K562 (cell line): ENCODE measurements around the gene CNTF. TPM values are rescaled to one million over a fixed set of nuclear protein-coding genes. Genes with fewer than 3 reads are reported as not detected.

Experiments
- ASH1L ChIP-seq: fragments of 450-650 bp; IDR thresholded peaks from 2 replicates; pipeline ENCODE4 v1.6.1; 2018; ENCODE audit warnings: borderline replicate concordance, mild to moderate bottlenecking, low read depth; ENCODE audit not compliant: partially characterized antibody
- DNMT1 ChIP-seq: fragments of 450-650 bp; IDR thresholded peaks from 2 replicates; pipeline ENCODE4 v1.6.1; 2016; ENCODE audit warnings: antibody characterized with exemption, mild to moderate bottlenecking
- EGR1 ChIP-seq: fragments of 450-650 bp; conservative IDR thresholded peaks from 2 replicates; pipeline ENCODE4 v1.6.1; 2017; ENCODE audit warnings: mild to moderate bottlenecking
- ESRRB ChIP-seq: fragments of 250-450 bp; sonication (Bioruptor Pico); IDR thresholded peaks from 2 replicates; pipeline ENCODE4 v1.5.0; 2020; ENCODE audit warnings: mild to moderate bottlenecking, moderate library complexity, borderline replicate concordance
- FOXJ3 ChIP-seq: sonication (generic); formaldehyde crosslinking; IDR thresholded peaks from 2 replicates; pipeline ENCODE4 v1.4.0; 2020; ENCODE audit warnings: mild to moderate bottlenecking, missing genetic modification reagents
- FOXK2 ChIP-seq, 2 experiments: fragments of 450-650 bp; IDR thresholded peaks in 1 of 2; conservative IDR thresholded peaks in 1 of 2; 2 replicates each; pipeline ENCODE4 v1.6.1; 2016; ENCODE audit warnings: low read depth in 2 of 2, mild to moderate bottlenecking in 1 of 2
- HNRNPUL1 ChIP-seq: fragments of 200-400 bp; formaldehyde crosslinking; IDR thresholded peaks from 2 replicates; pipeline ENCODE4 v1.6.1; 2017; ENCODE audit warnings: low read length
- ILF3 ChIP-seq: fragments of 450-650 bp; IDR thresholded peaks from 2 replicates; pipeline ENCODE4 v1.6.1; 2018; ENCODE audit warnings: antibody characterized with exemption, mild to moderate bottlenecking, moderate library complexity, borderline replicate concordance
- MNT ChIP-seq, 2 experiments: fragments of 450-650 bp; conservative IDR thresholded peaks; 2 replicates each; pipeline ENCODE4 v1.6.1; 2017; ENCODE audit warnings: mild to moderate bottlenecking in 2 of 2, moderate library complexity in 2 of 2
- NFRKB ChIP-seq: fragments of 450-650 bp; IDR thresholded peaks from 2 replicates; pipeline ENCODE4 v1.6.1; 2016; ENCODE audit warnings: low read depth
- NR4A1 ChIP-seq, 2 experiments: fragments of 250-450 bp in 1 of 2; fragments of 450-650 bp in 1 of 2; sonication (Bioruptor Pico) in 1 of 2; IDR thresholded peaks; 2 replicates each; pipeline versions ENCODE4 v1.4.0 to v1.6.1; 2016 to 2020; ENCODE audit warnings: mild to moderate bottlenecking in 2 of 2, missing compliant biosample characterization in 1 of 2, missing genetic modification characterization in 1 of 2, moderate library complexity in 1 of 2
- SMAD1 ChIP-seq: fragments of 150-350 bp; IDR thresholded peaks from 2 replicates; pipeline ENCODE4 v1.6.1; 2014; ENCODE audit warnings: low read length, low read depth; ENCODE audit not compliant: partially characterized antibody
- SUPT5H ChIP-seq: fragments of 450-650 bp; IDR thresholded peaks from 2 replicates; pipeline ENCODE4 v1.6.1; 2016
- ZBTB8A ChIP-seq: fragments of 450-650 bp; IDR thresholded peaks from 2 replicates; pipeline ENCODE4 v1.6.1; 2018; ENCODE audit warnings: mild to moderate bottlenecking, moderate library complexity; ENCODE audit not compliant: partially characterized antibody
- ZFPM2 ChIP-seq: fragments of 250-450 bp; sonication (Bioruptor Pico); IDR thresholded peaks from 2 replicates; pipeline ENCODE4 v1.5.1; 2022; ENCODE audit warnings: mild to moderate bottlenecking
- ZNF175 ChIP-seq: fragments of 200-800 bp; sonication (Bioruptor generic); IDR thresholded peaks from 2 replicates; pipeline ENCODE4 v1.6.1; 2016; ENCODE audit warnings: low read depth, mild to moderate bottlenecking, missing genetic modification characterization, missing compliant biosample characterization
- ZNF263 ChIP-seq: sonication (generic); formaldehyde crosslinking; IDR thresholded peaks from 2 replicates; pipeline ENCODE4 v1.8.0; 2022; ENCODE audit warnings: mild to moderate bottlenecking, missing genetic modification reagents, borderline replicate concordance
- ZNF717 ChIP-seq: fragments of 250-450 bp; sonication (Bioruptor Pico); IDR thresholded peaks from 2 replicates; pipeline ENCODE4 v1.5.0; 2021
- ZNF780A ChIP-seq: fragments of 250-450 bp; sonication (Bioruptor Pico); IDR thresholded peaks from 2 replicates; pipeline ENCODE4 v1.5.0; 2021; ENCODE audit warnings: mild to moderate bottlenecking
- ZSCAN32 ChIP-seq: fragments of 450-650 bp; formaldehyde crosslinking; IDR thresholded peaks from 2 replicates; pipeline ENCODE4 v1.4.0; 2020; ENCODE audit warnings: mild to moderate bottlenecking, moderate library complexity
- ZZZ3 ChIP-seq: fragments of 450-650 bp; IDR thresholded peaks from 2 replicates; pipeline ENCODE4 v1.6.1; 2016; ENCODE audit warnings: antibody characterized with exemption, mild to moderate bottlenecking, moderate library complexity
- polyA plus RNA-seq, 8 experiments: library from polyadenylated mRNA; depleted of rRNA in 4 of 8; stranded (reverse) in 5 of 8; unstranded in 3 of 8; fragments of >200 nt; fragmentation: Nextera tagmentation in 2 of 8; fragmentation: Illumina TruSeq in 1 of 8; extraction: Ambion mirVana in 2 of 8; extraction: Trizol in 1 of 8; gene quantifications; 2 replicates each; pipeline versions ENCODE4 v1.2.1 to v1.2.3, GENCODE V29; 2011 to 2014; ENCODE audit warnings: inconsistent platforms in 1 of 8, missing spikeins in 1 of 8
- total RNA-seq, 7 experiments: library from RNA; depleted of rRNA in 6 of 7; stranded (reverse); fragments of >200 nt in 6 of 7; fragmentation: Illumina TruSeq in 2 of 7; extraction: Trizol in 2 of 7; gene quantifications; 2 replicates each; pipeline versions ENCODE4 v1.2.1 to v1.2.3, GENCODE V29; 2011 to 2021; ENCODE audit warnings: low replicate concordance in 1 of 7
- TF ChIP-seq, protein P1 (sequence below), 2 experiments: fragments of 450-650 bp in 1 of 2; sonication (generic) in 1 of 2; formaldehyde crosslinking in 1 of 2; IDR thresholded peaks in 1 of 2; conservative IDR thresholded peaks in 1 of 2; 2 replicates each; pipeline versions ENCODE4 v1.6.1 to v1.8.1; 2016 to 2023; ENCODE audit warnings: mild to moderate bottlenecking in 2 of 2, moderate library complexity in 2 of 2, inconsistent platforms in 1 of 2, missing genetic modification reagents in 1 of 2
- TF ChIP-seq, protein P2 (sequence below): fragments of 250-450 bp; sonication (Bioruptor Pico); IDR thresholded peaks from 2 replicates; pipeline ENCODE4 v1.8.0; 2022; ENCODE audit warnings: moderate library complexity, mild to moderate bottlenecking, inconsistent platforms
- TF ChIP-seq, protein P3 (sequence below): conservative IDR thresholded peaks from 2 replicates; pipeline ENCODE4 v1.6.1; 2011; ENCODE audit warnings: low read depth, mild to moderate bottlenecking, low read length; ENCODE audit not compliant: control insufficient read depth

The CNTF gene
- total and polyA plus RNA-seq, 9 of the 15 experiments (the other 6 are each of a cell fraction or from before 2014, with no cell fraction given) = 0.17 to 5.0 (median 2.3) TPM

- TF ChIP-seq, protein P1, sequence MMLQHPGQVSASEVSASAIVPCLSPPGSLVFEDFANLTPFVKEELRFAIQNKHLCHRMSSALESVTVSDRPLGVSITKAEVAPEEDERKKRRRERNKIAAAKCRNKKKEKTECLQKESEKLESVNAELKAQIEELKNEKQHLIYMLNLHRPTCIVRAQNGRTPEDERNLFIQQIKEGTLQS (IDR thresholded peaks at IDR 0.05) = peak; percentile 88
- TF ChIP-seq, protein P1 (CRISPR knock-in tag; conservative IDR thresholded peaks at IDR 0.05) = no peak; the same call in 1 of the 2 replicates
- TF ChIP-seq ZSCAN32 (CRISPR knock-in tag) (no peak), ILF3 (no peak), ZNF175 (no peak), NFRKB (peak; percentile 88), ESRRB (CRISPR knock-in tag) (no peak), ASH1L (peak; percentile 43), DNMT1 (peak; percentile 93; the same call in 1 of the 2 replicates), NR4A1 (CRISPR knock-in tag; IDR thresholded peaks at IDR 0.05) (no peak; the same call in 1 of the 2 replicates), NR4A1 (tag; IDR thresholded peaks at IDR 0.05) (no peak), ZNF717 (no peak), HNRNPUL1 (no peak), FOXJ3 (CRISPR knock-in tag) (no peak), ZFPM2 (CRISPR knock-in tag) (no peak), ZZZ3 (peak; percentile 90), EGR1 (peak; percentile 73; the same call in 1 of the 2 replicates), FOXK2 (conservative IDR thresholded peaks at IDR 0.05 in 1 of 2, IDR thresholded peaks at IDR 0.05 in 1 of 2; ENCODE audit: low read depth in 2 of 2) (peak; percentile 77 to 88), SMAD1 (no peak), MNT (conservative IDR thresholded peaks at IDR 0.05) (peak; percentile 98 to 99), ZNF780A (no peak), SUPT5H (peak; percentile 87), ZNF263 (CRISPR knock-in tag) (peak; percentile 94), ZBTB8A (no peak)
- TF ChIP-seq, protein P2, sequence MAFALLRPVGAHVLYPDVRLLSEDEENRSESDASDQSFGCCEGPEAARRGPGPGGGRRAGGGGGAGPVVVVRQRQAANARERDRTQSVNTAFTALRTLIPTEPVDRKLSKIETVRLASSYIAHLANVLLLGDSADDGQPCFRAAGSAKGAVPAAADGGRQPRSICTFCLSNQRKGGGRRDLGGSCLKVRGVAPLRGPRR (CRISPR knock-in tag) = no peak
- TF ChIP-seq, protein P3, sequence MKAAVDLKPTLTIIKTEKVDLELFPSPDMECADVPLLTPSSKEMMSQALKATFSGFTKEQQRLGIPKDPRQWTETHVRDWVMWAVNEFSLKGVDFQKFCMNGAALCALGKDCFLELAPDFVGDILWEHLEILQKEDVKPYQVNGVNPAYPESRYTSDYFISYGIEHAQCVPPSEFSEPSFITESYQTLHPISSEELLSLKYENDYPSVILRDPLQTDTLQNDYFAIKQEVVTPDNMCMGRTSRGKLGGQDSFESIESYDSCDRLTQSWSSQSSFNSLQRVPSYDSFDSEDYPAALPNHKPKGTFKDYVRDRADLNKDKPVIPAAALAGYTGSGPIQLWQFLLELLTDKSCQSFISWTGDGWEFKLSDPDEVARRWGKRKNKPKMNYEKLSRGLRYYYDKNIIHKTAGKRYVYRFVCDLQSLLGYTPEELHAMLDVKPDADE = peak; percentile 84; the same call in 1 of the 2 replicates
These were observed 43.0 kb upstream of the CNTF start (continued) for GRCh38 chr11:58579192-58580129.
